GM12878 (cell line): ENCODE data around the gene TPCN1. TPM values are rescaled to one million over a fixed set of nuclear protein-coding genes. Genes with fewer than 3 reads are reported as not detected.

Experiments
- ATAC-seq: fragments of 200-7000 bp; cut with Tn5 transposase; 3 replicates; pipeline ENCODE4 v1.9.1; 2020; ENCODE audit warnings: mild to moderate bottlenecking, moderate library complexity
- BruUV-seq: library from RNA; stranded (reverse); fragments of 400-500 nt; replicated peaks from 2 replicates; lab custom pipeline; 2021; lab: Mats Ljungman, UMichigan
- CTCF ChIA-PET: fragments of 300-600 bp; sonication (Branson Sonifier 250); formaldehyde crosslinking; extraction: SDS; loops from one replicate; lab custom pipeline; 2021; ENCODE audit warnings: inconsistent platforms; lab: Yijun Ruan, JAX
- POLR2A ChIA-PET: fragments of 350-600 bp; formaldehyde crosslinking; extraction: SDS; loops from one replicate; lab custom pipeline; 2021; ENCODE audit warnings: inconsistent platforms; lab: Charles Lee
- RAD21 ChIA-PET: fragments of 300-600 bp; sonication (Branson Sonifier 250); formaldehyde crosslinking; loops from one replicate; lab custom pipeline; 2023; ENCODE audit warnings: antibody characterized with exemption; ENCODE audit not compliant: unreplicated experiment; lab: Charles Lee
- SMC1A ChIA-PET: fragments of 300-600 bp; sonication (Branson Sonifier 250); formaldehyde crosslinking; loops from one replicate; lab custom pipeline; 2023; ENCODE audit not compliant: unreplicated experiment, uncharacterized antibody; lab: Charles Lee
- DNase-seq: peaks from one replicate; pipeline ENCODE4 v3.0.0-alpha.2; 2011; ENCODE audit warnings: low read depth, low spot score
- FAIRE-seq: peaks from 3 replicates; lab custom pipeline; 2011; peaks lifted over from hg19 to GRCh38; lab: Jason Lieb, UNC
- H2AFZ ChIP-seq: 2 replicates; pipeline ENCODE4 v1.6.0; 2011; ENCODE audit warnings: low read depth, low read length, control low read depth; ENCODE audit not compliant: control insufficient read depth
- H3K27ac ChIP-seq: 2 replicates; pipeline ENCODE4 v1.5.1; 2011; ENCODE audit warnings: control low read depth; ENCODE audit not compliant: control insufficient read depth, insufficient read depth
- H3K27me3 ChIP-seq, 2 experiments: replicated peaks in 1 of 2; 2 replicates each; pipeline versions ENCODE4 v1.6.0 to v1.6.1; 2011; ENCODE audit warnings: low read length in 1 of 2; ENCODE audit not compliant: control insufficient read depth in 2 of 2, insufficient read depth in 2 of 2
- H3K36me3 ChIP-seq, 2 experiments: 2 replicates each; pipeline ENCODE4 v1.5.1; 2011; ENCODE audit warnings: low read length in 1 of 2; ENCODE audit not compliant: control insufficient read depth in 2 of 2, insufficient read depth in 2 of 2
- H3K4me1 ChIP-seq: 2 replicates; pipeline ENCODE4 v1.6.1; 2011; ENCODE audit warnings: mild to moderate bottlenecking, low read length, moderate library complexity, mixed read lengths; ENCODE audit not compliant: control insufficient read depth, insufficient read depth
- H3K4me2 ChIP-seq: 2 replicates; pipeline ENCODE4 v1.6.0; 2011; ENCODE audit warnings: control low read depth; ENCODE audit not compliant: control insufficient read depth, insufficient read depth
- H3K4me3 ChIP-seq: fragments of 200-600 bp; sonication (generic); 2 replicates; pipeline ENCODE4 v1.5.1; 2016
- H3K79me2 ChIP-seq: 2 replicates; pipeline ENCODE4 v1.6.0; 2011; ENCODE audit warnings: low read length; ENCODE audit not compliant: control insufficient read depth, insufficient read depth
- H3K9ac ChIP-seq: 2 replicates; pipeline ENCODE4 v1.8.0; 2011; ENCODE audit warnings: low read length, control low read depth, mixed read lengths; ENCODE audit not compliant: control insufficient read depth, insufficient read depth
- H3K9me3 ChIP-seq: replicated peaks from 3 replicates; pipeline ENCODE4 v1.5.1; 2011; ENCODE audit warnings: mild to moderate bottlenecking, low read length; ENCODE audit not compliant: control insufficient read depth, insufficient read depth
- H4K20me1 ChIP-seq: 2 replicates; pipeline ENCODE4 v1.6.0; 2011; ENCODE audit not compliant: control insufficient read depth, insufficient read depth
- SMAD5 ChIP-seq: IDR thresholded peaks from 2 replicates; pipeline ENCODE4 v1.6.1; 2016; ENCODE audit warnings: antibody characterized with exemption, low read depth
- TCF3 ChIP-seq: IDR thresholded peaks from 2 replicates; pipeline ENCODE4 v1.6.1; 2012; ENCODE audit warnings: low read depth, mild to moderate bottlenecking, low read length, borderline replicate concordance; ENCODE audit not compliant: insufficient read depth
- WGBS: methylation state at CpG from one replicate; pipeline ENCODE4 v1.1.6; 2016; ENCODE audit warnings: low lambda C conversion rate; ENCODE audit not compliant: insufficient replicate concordance, insufficient coverage; ENCODE audit errors: missing lambda C conversion rate; 5-methylcytosine and 5-hydroxymethylcytosine counted together
- in situ Hi-C: fragments of 300-500 bp; cut with MboI; formaldehyde crosslinking; loops from 9 replicates; pipeline ENCODE4 v1.14.3; 2018; ENCODE audit warnings: mixed read lengths
- intact Hi-C: fragments of 100-400 bp; cut with micrococcal nuclease; formaldehyde crosslinking; loops from one replicate; pipeline ENCODE4 v1.14.2; 2022; ENCODE audit not compliant: unreplicated experiment
- polyA plus RNA-seq, 11 experiments: library from polyadenylated mRNA; depleted of rRNA in 4 of 11; unstranded in 6 of 11; stranded (reverse) in 5 of 11; fragments of >200 nt; fragmentation: Nextera tagmentation in 4 of 11; fragmentation: Illumina TruSeq in 1 of 11; extraction: Ambion mirVana in 4 of 11; extraction: Trizol in 1 of 11; gene quantifications; 1 replicate in 1 of 11; 2 replicates in 10 of 11; pipeline versions ENCODE4 v1.2.1 to v1.2.3, GENCODE V29; 2011 to 2016; ENCODE audit warnings: inconsistent platforms in 2 of 11, missing spikeins in 2 of 11, low read depth in 1 of 11
- total RNA-seq, 4 experiments: library from RNA; depleted of rRNA in 3 of 4; stranded (reverse); fragments of >200 nt in 3 of 4; fragmentation: Illumina TruSeq in 1 of 4; extraction: Trizol in 1 of 4; gene quantifications; 2 replicates each; pipeline versions ENCODE4 v1.2.1 to v1.2.3, GENCODE V29; 2013 to 2021
- TF ChIP-seq, protein P1 (sequence below): fragments of 450-650 bp; IDR thresholded peaks from 2 replicates; pipeline ENCODE4 v1.6.1; 2016; ENCODE audit warnings: mild to moderate bottlenecking

Gene TPCN1
- total and polyA plus RNA-seq, 10 of the 15 experiments (the other 5 are each of a cell fraction or from before 2014, with no cell fraction given), result 0.79 to 30.9 (median 19.4) TPM

GRCh38 chr12:113306382-113306781 lies 85.1 kb downstream of the TPCN1 start:
- TF ChIP-seq SMAD5, result no peak
- FAIRE-seq (no peak), DNase-seq (no peak), ATAC-seq (no peak)
- Histone ChIP-seq H4K20me1 (no peaks in the 10 kb centered on the region), H3K4me3 (no peak overlapping the region), H3K4me1 (no peaks in the 10 kb centered on the region), H3K79me2 (no peaks in the 10 kb centered on the region), H3K9ac (no peak overlapping the region), H3K9me3 (no peaks in the 10 kb centered on the region), H3K36me3 (peaks cover 0 to 5% of the 10 kb centered on the region in 2 experiments; a peak in 3 of 4 replicates), H3K27me3 (no peaks in the 10 kb centered on the region), H3K27ac (no peak overlapping the region), H3K4me2 (no peak overlapping the region), H2AFZ (no peak overlapping the region)
- CTCF ChIA-PET, result interaction anchor here (0.8 kb wide), 1 partner anchor 116 kb away, joined by 3 read pairs; the partner anchor contains the start of gene SDSL
- in situ Hi-C loops, result no loop called here
- SMC1A ChIA-PET, result interaction anchor here (0.5 to 1.1 kb wide), 2 partner anchors 119 to 128 kb away, joined by 3 read pairs; no protein-coding TSS in a partner anchor
- BruUV-seq, result no TSS peak
- intact Hi-C loops, result no loop called here
- 93% methylated on average over 11 of the region's 11 CpGs for WGBS
- POLR2A ChIA-PET, result interaction anchor here (0.7 kb wide), 1 partner anchor 188 kb away, joined by 8 read pairs; no protein-coding TSS in a partner anchor
- RAD21 ChIA-PET, result interaction anchor here (0.7 kb wide), 1 partner anchor 49 kb away, joined by 3 read pairs; no protein-coding TSS in a partner anchor

- WGBS, result 100% methylated on average over 1 of the region's 1 CpG
- DNase-seq, result no peak
- peaks cover 2 to 4% of the 10 kb centered on the region in 2 experiments for H3K36me3 ChIP-seq
- no peak overlapping the region for H3K4me3 ChIP-seq
- ChIA-PET RAD21 (no interaction called here), POLR2A (interaction anchor here (1.5 kb wide), 1 partner anchor 89 kb away, joined by 3 read pairs; the partner anchor contains the start of gene TPCN1), SMC1A (interaction anchor here (1.0 to 2.0 kb wide), 4 partner anchors 14 to 115 kb away, joined by 3 to 8 read pairs (median 6); partner anchors contain the start of gene SDSL), CTCF (interaction anchor here (0.6 to 2.4 kb wide), 5 partner anchors 10 to 115 kb away, joined by 3 to 13 read pairs (median 4); no protein-coding TSS in a partner anchor)
- BruUV-seq, result no TSS peak
- H3K4me1 ChIP-seq, result no peaks in the 10 kb centered on the region
- in situ Hi-C loops (no loop called here), intact Hi-C loops (loop anchor here (5.0 to 10.0 kb wide), 2 partner anchors 113 to 604 kb away; no protein-coding TSS in a partner anchor)
- no peak overlapping the region for H2AFZ ChIP-seq
- no peak overlapping the region for H3K27ac ChIP-seq
- no peaks in the 10 kb centered on the region for H3K79me2 ChIP-seq
- FAIRE-seq, result no peak
- no peaks in the 10 kb centered on the region for H4K20me1 ChIP-seq
- ATAC-seq, result no peak
- no peak overlapping the region for H3K4me2 ChIP-seq
- no peak overlapping the region for H3K9ac ChIP-seq
- TF ChIP-seq, protein P1, sequence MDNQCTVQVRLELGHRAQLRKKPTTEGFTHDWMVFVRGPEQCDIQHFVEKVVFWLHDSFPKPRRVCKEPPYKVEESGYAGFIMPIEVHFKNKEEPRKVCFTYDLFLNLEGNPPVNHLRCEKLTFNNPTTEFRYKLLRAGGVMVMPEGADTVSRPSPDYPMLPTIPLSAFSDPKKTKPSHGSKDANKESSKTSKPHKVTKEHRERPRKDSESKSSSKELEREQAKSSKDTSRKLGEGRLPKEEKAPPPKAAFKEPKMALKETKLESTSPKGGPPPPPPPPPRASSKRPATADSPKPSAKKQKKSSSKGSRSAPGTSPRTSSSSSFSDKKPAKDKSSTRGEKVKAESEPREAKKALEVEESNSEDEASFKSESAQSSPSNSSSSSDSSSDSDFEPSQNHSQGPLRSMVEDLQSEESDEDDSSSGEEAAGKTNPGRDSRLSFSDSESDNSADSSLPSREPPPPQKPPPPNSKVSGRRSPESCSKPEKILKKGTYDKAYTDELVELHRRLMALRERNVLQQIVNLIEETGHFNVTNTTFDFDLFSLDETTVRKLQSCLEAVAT, result peak; percentile 71
- no peak for TF ChIP-seq TCF3
- H3K9me3 ChIP-seq, result no peaks in the 10 kb centered on the region
- no peaks in the 10 kb centered on the region for H3K27me3 ChIP-seq
Observed at GRCh38 chr12:113310489-113310888, 89.2 kb downstream of the TPCN1 start.
